ENCODE data around the gene TSEN34.

DNA sequence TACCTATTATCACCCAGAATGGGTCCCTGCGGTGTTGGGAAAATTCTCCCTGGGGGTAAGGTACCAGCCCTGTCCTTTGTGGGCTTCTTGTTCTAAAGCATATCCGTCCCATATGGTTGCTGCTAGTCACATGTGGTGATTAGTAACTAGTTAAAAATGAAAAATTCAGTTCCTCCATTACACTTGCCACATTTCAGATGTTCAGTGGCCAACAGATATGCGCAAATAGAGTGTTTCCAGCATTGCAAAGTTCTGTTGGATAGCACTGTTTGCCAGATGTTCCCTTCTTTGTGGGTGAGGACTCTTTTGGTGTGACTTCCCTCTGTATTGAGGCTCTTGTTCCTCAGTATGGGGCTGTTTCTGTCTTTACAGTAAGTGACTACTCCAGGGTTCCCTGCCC lies 49.8 kb upstream of the TSEN34 start:
- TF ChIP-seq, protein P1, sequence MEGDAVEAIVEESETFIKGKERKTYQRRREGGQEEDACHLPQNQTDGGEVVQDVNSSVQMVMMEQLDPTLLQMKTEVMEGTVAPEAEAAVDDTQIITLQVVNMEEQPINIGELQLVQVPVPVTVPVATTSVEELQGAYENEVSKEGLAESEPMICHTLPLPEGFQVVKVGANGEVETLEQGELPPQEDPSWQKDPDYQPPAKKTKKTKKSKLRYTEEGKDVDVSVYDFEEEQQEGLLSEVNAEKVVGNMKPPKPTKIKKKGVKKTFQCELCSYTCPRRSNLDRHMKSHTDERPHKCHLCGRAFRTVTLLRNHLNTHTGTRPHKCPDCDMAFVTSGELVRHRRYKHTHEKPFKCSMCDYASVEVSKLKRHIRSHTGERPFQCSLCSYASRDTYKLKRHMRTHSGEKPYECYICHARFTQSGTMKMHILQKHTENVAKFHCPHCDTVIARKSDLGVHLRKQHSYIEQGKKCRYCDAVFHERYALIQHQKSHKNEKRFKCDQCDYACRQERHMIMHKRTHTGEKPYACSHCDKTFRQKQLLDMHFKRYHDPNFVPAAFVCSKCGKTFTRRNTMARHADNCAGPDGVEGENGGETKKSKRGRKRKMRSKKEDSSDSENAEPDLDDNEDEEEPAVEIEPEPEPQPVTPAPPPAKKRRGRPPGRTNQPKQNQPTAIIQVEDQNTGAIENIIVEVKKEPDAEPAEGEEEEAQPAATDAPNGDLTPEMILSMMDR (IDR thresholded peaks at IDR 0.05; ENCODE audit: low read depth, low read length), result no peak
- no peak for TF ChIP-seq EZH2phosphoT487 (IDR thresholded peaks at IDR 0.05; ENCODE audit: low read depth)

All from OCI-LY3 (cell line).